Neural crest cell (in vitro differentiated cells): ENCODE data around the gene MPP4. TPM values are rescaled to one million over a fixed set of nuclear protein-coding genes. Genes with fewer than 3 reads are reported as not detected.

Experiments
- DNase-seq: peaks from one replicate; pipeline ENCODE4 v3.0.0; 2021; ENCODE audit warnings: low read depth, mixed read lengths, low spot score
- H3K27ac Mint-ChIP-seq: one replicate; pipeline ENCODE4 v1.8.0; 2021; ENCODE audit warnings: mild to moderate bottlenecking, mixed read lengths; ENCODE audit not compliant: unreplicated experiment
- H3K27me3 Mint-ChIP-seq: 2 replicates; pipeline ENCODE4 v1.8.0; 2021; ENCODE audit warnings: low read depth, mild to moderate bottlenecking, mixed read lengths
- H3K36me3 Mint-ChIP-seq: 2 replicates; pipeline ENCODE4 v1.8.0; 2021; ENCODE audit warnings: low read depth, mild to moderate bottlenecking, mixed read lengths
- H3K4me1 Mint-ChIP-seq: 2 replicates; pipeline ENCODE4 v1.8.0; 2021; ENCODE audit warnings: mixed read lengths
- H3K4me3 Mint-ChIP-seq: one replicate; pipeline ENCODE4 v1.8.0; 2021; ENCODE audit warnings: mild to moderate bottlenecking, mixed read lengths
- H3K9me3 Mint-ChIP-seq: 2 replicates; pipeline ENCODE4 v1.8.0; 2021; ENCODE audit warnings: mixed read lengths
- CTCF ChIP-seq: fragments of 200-600 bp; sonication (generic); conservative IDR thresholded peaks from 2 replicates; pipeline ENCODE4 v1.5.0; 2021; ENCODE audit warnings: antibody characterized with exemption, mild to moderate bottlenecking
- total RNA-seq: library from RNA; stranded (reverse); gene quantifications from 2 replicates; pipeline ENCODE4 v1.2.1, GENCODE V29; 2021

Gene MPP4
- total RNA-seq, 1 donor from 2014 or later, result 0.19 TPM

DNA sequence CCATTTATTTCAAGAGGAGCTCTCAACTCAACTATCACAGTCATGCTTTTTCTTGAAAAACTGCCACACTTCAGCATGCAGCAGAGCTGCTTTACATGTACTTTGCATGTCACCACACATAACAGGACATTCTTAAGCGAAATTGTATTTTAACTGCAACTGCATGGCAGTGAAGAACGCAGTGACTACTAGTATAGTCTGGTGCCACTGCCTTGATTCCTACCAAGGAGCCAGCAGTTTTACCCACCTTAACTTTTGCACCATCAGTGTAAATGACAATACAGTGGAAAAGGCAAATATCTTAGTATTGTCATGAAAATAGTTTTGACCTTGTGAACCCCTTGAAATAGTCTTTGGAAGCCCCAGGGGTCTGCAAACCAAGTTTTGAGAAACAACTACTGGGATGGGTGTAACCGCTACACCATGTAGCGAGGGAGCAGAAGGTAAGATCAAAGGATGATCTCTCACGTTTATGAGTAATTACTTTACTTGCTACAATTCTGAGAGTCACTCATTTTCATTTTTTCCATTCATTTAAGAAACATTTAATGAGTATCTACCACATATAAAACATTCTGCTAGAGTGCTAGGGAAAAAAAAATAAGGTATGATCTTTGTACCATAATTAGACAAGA is 32.3 kb upstream of the MPP4 start:
- Mint-ChIP-seq H3K27me3 (no peaks in the 10 kb centered on the region), H3K4me3 (no peak overlapping the region), H3K9me3 (no peaks in the 10 kb centered on the region), H3K4me1 (no peaks in the 10 kb centered on the region), H3K36me3 (peaks cover 17% of the 10 kb centered on the region), H3K27ac (no peak overlapping the region)
- no peak for DNase-seq
- no peak for TF ChIP-seq CTCF

GRCh38 chr2:201715459-201715858 is 17.0 kb upstream of the MPP4 start:
- Mint-ChIP-seq H3K4me1 (no peaks in the 10 kb centered on the region), H3K27me3 (no peaks in the 10 kb centered on the region), H3K4me3 (no peak overlapping the region), H3K27ac (no peak overlapping the region), H3K9me3 (peaks cover 6% of the 10 kb centered on the region), H3K36me3 (peaks cover 35% of the 10 kb centered on the region)
- no peak for TF ChIP-seq CTCF
- DNase-seq, result no peak

DNA sequence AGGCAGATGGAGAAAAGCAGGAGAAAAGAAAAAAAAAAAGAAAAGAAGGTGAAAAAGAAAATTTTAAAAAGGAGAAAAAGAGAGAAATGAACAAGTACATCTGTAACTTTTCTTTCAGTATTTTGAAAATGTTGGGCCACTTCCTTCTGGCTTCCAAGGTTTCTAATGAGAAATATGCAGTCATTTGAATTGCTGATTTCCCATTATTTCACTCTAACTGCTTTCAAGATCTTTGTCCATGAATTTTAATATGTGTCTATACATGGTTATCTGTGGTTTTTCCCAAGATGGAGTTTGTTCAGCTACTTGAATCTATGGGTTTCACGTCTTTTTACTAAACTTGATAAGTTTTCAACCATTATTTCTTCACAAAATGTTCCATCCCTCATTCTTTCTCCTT is 14.3 kb upstream of the MPP4 start:
- TF ChIP-seq CTCF, result no peak
- H3K9me3 Mint-ChIP-seq, result no peaks in the 10 kb centered on the region
- no peak overlapping the region for H3K27ac Mint-ChIP-seq
- H3K4me3 Mint-ChIP-seq, result no peak overlapping the region
- no peaks in the 10 kb centered on the region for H3K4me1 Mint-ChIP-seq
- DNase-seq, result no peak
- peaks cover 22% of the 10 kb centered on the region for H3K36me3 Mint-ChIP-seq
- no peaks in the 10 kb centered on the region for H3K27me3 Mint-ChIP-seq

- no peak for DNase-seq
- no peak for TF ChIP-seq CTCF
- Mint-ChIP-seq H3K27me3 (no peaks in the 10 kb centered on the region), H3K27ac (no peak overlapping the region), H3K4me1 (no peaks in the 10 kb centered on the region), H3K36me3 (peaks cover 12% of the 10 kb centered on the region), H3K9me3 (no peaks in the 10 kb centered on the region), H3K4me3 (no peak overlapping the region)
Observed at GRCh38 chr2:201709747-201710146, 11.3 kb upstream of the MPP4 start.

DNA sequence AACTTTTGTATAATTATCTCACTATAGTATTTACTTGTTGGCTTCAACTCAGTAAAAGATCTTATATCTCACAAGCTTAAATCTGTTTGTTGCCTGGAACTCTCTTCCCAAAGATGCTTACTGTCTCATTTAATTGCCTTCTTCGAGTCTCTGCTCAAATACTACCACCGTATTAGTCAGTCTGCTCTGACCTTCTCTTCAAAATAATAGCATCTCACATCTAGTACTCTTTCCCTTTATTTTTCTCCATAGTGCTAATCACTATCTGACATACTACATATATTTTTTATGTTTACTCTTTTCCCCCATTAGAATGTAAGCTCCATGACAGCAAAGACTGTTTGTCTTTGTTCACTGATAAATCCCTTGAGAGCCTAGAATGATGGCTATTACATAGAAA is 10.6 kb upstream of the MPP4 start:
- no peaks in the 10 kb centered on the region for H3K9me3 Mint-ChIP-seq
- H3K4me1 Mint-ChIP-seq, result no peaks in the 10 kb centered on the region
- H3K36me3 Mint-ChIP-seq, result peaks cover 9% of the 10 kb centered on the region
- H3K27me3 Mint-ChIP-seq, result no peaks in the 10 kb centered on the region
- H3K27ac Mint-ChIP-seq, result no peak overlapping the region
- TF ChIP-seq CTCF, result no peak
- no peak for DNase-seq
- no peak overlapping the region for H3K4me3 Mint-ChIP-seq
